Measurements from ENCODE around the gene ACTN1. TPM values are rescaled to one million over a fixed set of nuclear protein-coding genes. Genes with fewer than 3 reads are reported as not detected.

Gene ACTN1
- total RNA-seq, 1 donor from 2014 or later: 802 TPM

DNA sequence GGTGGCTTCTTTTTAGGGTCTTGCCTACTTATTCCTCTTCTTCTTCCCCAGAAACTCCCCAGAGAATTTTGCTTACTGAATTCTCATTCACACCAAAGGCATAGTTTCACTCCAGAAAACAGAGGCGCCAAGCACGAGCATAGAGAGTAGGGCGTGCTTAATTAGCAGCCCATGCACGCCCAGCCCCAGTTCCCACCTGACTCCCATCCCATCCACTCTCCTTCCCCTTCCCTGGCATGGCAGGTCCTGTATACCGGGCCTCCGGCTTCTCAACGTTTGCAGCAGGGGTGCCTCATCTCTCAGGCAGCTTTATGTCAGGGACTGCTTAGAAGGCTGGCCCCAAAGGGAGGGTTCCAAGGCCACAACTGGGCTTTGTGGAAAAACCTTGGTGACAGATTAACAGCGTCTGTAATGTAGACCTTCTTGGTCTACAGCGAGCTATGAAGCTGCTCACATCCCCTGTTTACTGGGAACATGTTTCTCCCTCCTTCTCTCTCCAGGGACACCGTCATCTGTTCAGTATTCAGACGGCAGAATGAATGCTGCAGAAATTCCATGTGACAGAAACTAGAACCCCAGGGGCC lies 62.7 kb downstream of the ACTN1 start:
- no peak for DNase-seq (ENCODE audit: low read depth)

DNA sequence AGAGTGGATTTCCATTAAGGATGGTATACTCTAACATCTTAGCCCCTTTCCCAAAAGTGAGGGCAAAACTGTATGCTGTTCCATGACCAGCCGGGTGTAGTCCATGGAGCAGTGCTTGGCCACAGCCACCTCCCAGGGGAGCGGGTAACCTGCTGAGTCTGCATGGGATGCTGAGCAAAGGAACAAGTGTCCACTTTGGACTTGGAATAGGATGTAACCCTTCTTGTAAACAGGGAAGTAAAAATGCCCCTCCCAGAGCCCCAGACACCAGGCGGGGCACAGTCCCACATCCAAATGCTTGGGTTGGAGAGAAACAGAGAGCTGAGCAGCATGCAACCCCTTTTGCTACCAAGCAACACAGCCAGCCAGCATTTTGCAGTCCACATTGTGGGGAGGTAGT lies 65.6 kb downstream of the ACTN1 start:
- no peak for DNase-seq (ENCODE audit: low read depth)

DNA sequence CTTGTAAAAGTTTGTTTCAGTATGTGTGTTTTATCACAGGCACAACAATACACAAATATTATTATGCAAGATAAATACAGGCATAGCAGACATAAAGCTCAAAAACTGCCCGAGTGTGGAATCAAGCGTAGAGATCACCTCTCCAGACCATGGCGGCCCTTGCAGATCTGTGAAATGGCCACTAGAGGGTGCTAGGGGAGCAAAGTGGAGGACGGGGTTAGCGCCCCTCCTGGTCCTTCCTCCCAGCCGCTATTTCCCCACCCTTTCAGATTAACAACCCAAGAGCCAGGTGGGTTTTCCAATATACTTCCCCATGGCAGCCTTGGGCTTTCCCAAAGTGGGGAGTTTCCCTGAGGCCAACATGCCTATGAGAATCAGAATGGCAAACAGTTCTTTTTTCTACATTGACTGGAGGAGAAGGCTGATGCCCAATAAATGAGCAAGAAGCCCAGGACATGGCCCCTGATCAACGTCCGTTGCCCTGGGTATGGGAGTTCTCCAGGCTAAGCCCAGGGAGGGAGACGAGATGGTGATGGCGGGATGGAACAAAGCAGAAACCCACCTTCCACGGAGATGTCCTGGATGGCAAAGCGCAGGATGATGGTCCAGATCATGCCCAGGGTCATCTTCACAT lies 67.4 kb downstream of the ACTN1 start:
- DNase-seq (ENCODE audit: low read depth): peak; percentile 59

DNA sequence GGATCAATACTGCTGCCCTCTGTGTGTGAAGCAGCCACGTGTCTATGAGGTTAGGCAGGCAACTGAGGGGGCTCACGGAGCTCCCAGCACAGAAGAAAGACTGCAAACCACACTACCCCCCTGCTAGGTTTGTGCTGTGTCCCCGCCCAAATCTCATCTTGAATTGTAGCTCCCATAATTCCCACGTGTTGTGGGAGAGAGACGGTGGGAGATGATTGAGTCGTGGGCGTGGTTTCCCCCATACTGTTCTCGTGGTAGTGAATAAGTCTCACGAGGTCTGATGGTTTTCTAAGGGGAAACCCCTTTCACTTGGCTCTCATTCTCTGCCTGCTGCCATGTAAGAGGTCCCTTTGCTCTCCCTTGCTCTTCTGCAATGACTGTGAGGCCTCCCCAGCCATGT lies 68.6 kb downstream of the ACTN1 start:
- peak; percentile 28 for DNase-seq (ENCODE audit: low read depth)

- DNase-seq (ENCODE audit: low read depth): no peak
These were observed 70.3 kb downstream of the ACTN1 start for GRCh38 chr14:68908803-68909202.

DNA sequence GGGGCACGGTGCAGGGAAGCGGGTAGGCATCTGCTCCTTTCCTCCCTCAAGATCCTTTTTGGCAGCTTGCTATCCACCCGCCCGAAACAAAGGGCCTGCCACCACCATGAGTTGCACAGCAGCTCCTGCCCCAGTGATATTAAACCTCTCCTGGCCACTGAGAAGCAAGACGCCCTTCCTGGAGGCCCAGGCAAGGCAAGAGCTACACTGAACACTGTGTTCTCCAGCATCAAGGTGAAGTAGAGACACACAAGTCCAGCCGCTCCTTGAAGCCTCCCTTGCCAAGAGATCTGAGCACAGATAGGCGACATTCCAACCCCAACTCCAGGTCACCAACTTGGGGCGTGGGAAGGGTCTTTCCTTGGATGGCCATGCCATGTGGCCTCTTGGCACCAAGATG lies 70.9 kb downstream of the ACTN1 start:
- DNase-seq (ENCODE audit: low read depth): no peak

DNA sequence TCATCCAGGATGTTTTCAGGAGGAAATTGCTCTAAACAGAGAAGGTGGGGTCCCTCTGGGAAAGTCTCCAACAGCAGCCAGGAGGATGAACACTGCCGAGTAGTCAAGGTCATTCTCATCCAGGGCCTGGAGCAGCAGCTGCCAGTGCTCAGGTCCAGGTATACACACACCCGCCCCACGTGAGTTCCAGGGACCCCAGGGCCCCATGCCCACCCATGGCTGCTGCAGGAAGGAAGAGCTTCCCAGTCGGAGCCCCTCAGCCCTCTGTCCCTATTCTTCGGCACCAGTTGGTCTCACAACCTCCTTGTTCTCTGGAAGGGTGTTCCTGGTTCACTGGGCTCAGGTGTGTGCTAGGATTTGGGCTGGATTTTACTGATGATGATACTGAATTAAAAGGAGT lies 72.7 kb downstream of the ACTN1 start:
- DNase-seq (ENCODE audit: low read depth): no peak

DNA sequence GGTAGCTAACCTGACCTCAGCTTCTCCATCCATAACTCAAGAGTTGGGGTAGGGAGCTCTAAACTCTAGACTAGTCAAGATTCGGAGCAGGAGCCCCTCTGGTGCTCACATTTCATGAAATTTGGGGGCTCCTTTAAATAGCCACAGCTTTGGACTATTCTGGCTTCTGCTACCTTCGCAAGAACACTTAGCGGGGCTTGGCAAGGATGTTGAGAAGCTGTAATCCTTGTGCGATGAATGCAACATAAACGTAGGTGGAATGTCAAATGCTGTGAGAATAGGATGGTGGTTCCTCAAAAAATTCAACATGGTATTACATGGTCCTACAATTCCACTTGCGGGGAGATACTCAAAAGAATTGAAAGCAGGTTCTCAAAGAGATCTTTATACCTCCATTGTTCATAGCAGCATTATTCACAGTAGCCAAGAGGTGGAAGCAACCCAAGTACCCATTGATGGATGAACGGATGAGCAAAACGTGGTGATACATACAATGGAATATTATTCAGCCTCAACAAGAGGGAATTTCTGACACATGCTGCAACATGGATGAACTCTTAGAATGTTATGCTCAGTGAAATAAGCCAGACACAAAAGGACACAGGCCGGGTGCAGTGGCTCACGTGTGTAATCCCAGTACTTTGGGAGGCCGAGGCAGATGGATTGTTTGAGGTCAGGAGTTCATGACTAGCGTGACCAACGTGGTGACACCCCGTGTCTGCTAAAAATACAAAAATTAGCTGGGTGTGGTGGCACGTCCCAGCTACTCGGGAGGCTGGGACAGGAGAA lies 73.8 kb downstream of the ACTN1 start:
- DNase-seq (ENCODE audit: low read depth): no peak

DNA sequence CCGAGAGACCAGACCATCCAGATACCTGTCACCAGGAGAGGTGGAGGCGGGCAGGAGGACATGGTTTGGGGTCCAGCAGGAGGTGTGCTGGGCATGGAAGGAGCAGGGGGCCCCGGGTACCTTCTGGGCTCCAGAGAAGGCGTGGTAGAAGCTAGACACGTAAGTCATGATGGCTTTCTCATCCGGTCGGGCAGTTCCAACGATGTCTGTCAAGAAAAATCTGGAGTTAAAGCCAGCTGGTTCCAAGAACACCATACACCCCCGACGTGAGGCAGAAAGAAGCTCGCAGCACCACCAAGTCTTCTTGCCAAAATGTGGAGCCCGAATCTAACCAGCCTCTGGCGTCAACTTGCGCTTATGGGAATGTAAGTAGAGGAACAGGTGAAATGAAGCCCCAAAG lies 76.7 kb downstream of the ACTN1 start:
- no peak for DNase-seq (ENCODE audit: low read depth)

GRCh38 chr14:68899033-68899603 lies 80.0 kb downstream of the ACTN1 start:
- DNase-seq (ENCODE audit: low read depth): no peak

DNA sequence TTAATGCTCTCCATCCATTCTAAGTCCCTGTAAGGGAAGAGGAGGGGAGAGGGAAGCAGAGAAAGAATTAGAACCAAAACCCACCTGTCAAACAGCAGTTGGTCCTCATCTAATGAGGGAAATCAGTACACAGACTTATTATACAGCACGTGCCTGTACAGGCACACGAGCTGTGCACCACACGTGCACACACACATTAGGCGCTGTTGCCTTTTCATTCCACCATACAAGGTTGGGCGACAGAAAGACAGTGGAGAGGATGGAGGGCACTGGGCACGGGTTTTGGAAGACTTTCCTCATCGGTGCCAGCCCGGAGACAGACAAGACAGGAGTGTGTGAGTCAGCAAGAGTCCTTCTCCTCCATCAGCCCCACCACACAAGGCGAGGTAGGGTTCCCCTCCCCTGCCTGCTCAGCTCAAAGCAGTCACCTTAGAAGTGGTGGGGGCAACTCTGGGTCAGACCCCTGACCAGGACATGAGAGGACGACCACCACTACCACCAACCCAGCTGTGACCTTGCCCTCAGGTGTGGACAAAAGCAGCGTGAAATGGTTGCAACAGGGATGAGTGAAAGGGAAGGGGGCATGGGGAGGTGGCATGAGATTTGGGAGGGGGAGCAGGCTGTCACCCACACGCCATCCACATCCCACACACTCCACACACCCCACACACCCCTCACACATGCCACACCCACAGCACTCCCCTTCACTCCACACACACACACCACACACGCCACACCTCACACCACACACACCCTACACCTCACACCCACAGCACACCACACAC lies 80.7 kb downstream of the ACTN1 start:
- no peak for DNase-seq (ENCODE audit: low read depth)

DNA sequence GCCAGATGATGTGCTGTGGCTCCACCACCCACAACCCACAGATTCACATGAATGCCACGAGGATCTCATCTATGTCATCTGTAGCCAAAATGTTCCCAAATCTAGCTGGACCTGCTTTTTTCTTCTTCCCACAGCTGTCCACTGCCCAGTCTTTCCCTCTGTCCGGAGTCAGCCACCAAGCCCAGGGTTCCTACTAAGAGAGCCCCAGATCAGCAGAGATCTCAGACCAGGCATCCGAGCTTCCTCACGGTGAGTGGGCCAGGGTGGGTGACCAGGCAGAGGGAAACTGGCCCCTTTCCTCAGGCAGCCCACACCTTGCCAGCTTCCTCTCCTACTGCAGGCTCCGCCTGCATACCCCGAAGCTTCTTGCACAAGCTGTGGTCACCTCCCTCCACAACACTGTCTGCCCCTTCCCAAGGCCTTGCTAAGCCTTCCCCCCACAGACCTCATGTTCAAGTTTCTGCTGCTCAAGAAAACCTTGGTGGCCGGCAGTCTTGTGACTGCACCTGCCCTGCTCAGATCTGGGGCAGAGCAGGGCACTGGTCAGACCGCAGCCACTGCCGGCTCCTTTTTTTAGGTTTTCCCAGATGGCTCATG lies 81.4 kb downstream of the ACTN1 start:
- DNase-seq (ENCODE audit: low read depth): no peak

GRCh38 chr14:68896132-68896531 lies 83.0 kb downstream of the ACTN1 start:
- DNase-seq (ENCODE audit: low read depth): no peak

- peak; percentile 28 for DNase-seq (ENCODE audit: low read depth)
These were observed 84.0 kb downstream of the ACTN1 start for GRCh38 chr14:68894802-68895703.

DNA sequence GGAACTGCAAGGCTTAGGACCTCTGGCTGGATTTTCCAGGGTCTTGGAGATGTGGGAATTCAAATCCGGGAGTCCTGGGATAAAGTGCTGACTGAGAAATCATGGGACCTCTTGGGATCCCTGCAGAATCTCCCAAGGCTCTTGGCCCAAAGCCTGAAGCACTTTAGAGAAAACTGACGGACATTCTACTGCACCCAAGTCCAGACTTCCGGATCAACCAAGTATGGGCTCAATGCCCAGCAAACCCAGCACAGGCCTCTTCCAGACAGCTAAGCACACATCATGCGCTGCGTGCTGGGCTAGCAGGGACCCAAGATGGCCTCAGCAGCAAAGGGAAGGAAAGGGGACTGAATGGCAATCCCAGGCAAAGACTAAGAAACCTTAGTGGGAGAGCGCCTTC lies 85.0 kb downstream of the ACTN1 start:
- DNase-seq (ENCODE audit: low read depth): no peak

DNA sequence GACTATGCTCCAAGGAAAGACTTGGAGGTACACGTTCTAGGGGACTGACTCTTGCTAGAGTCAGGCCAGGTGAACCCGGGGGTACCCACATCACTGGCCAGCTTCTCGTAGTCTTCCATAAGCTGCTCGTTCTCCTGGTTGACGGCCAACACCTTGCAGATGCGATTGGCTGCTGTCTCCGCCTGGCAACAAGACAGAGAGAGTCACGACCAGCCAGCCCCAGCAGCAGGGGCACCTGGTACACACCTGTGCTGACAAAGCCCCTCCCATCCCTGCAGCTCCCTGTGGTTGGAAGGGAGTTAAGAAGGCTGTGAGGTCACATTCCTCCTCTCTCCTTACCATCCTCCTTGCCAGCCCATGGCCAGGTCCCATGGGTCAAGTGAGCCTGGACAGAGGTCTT lies 85.5 kb downstream of the ACTN1 start:
- DNase-seq (ENCODE audit: low read depth): no peak

- no peak for DNase-seq (ENCODE audit: low read depth)
These were observed 86.1 kb downstream of the ACTN1 start for GRCh38 chr14:68892961-68893360.

DNA sequence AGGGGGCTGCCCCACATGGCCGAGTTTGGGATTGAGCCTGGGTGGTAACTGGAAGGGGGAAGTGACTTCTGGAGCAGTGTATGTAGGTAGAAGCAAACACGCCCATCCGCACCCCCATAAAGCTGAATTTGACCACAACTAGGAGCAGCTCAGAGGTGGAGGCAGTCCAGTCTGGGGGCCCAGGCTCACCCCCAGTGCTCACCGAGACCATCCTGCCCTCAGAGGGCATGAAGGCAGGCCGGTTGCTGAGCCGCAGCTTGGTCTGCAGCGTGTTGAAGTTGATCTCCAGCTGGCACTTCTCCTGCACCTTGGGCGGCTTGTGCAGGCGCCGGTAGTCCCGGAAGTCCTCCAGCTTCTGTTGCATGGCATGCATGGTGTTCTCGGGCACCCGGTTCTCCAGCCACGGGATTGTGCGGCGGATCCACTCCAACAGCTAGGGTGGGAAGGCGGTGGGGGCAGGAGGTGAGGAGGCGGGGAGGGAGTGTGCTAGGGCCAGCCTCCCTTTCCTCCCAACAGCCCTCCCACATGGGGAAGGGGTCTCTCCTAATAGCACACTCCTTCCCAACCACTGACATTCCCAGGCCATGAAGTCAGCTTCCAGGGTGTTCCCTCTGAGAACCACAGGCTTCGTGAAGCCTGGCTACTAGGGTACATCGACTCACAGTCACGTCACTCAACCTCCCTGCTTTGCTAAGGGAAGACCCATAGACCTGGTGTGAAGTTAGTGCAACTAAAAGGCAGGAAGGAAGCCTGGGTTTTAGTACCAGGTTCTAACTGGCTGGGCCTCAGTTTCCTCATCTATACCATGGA lies 87.0 kb downstream of the ACTN1 start:
- DNase-seq (ENCODE audit: low read depth): peak; percentile 26

GRCh38 chr14:68890173-68890931 lies 88.8 kb downstream of the ACTN1 start:
- DNase-seq (ENCODE audit: low read depth): no peak
